Measurements from ENCODE around the gene TBC1D8.
"Not testable (repeated sequence)": the region's sequence is repeated elsewhere in the genome, so short reads cannot be mapped to it uniquely, and the experiment has no call there.

The TBC1D8 gene

GRCh38 chr2:101080211-101081068 is 70.7 kb downstream of the TBC1D8 start:
- no peak for DNase-seq

- DNase-seq, result no peak
These were observed 74.6 kb downstream of the TBC1D8 start for GRCh38 chr2:101076581-101076980.

GRCh38 chr2:101064868-101065549 is 86.2 kb downstream of the TBC1D8 start:
- peak in 2 of 56 donors; percentile 2 to 30 for DNase-seq

- DNase-seq, result no peak
These were observed 86.7 kb downstream of the TBC1D8 start for GRCh38 chr2:101064505-101064867.

GRCh38 chr2:101064125-101064502 is 87.1 kb downstream of the TBC1D8 start:
- no peak for DNase-seq

GRCh38 chr2:101063352-101064124 is 87.6 kb downstream of the TBC1D8 start:
- DNase-seq, result no peak

- DNase-seq, result peak in 1 of 56 donors; percentile 9
These were observed 92.8 kb downstream of the TBC1D8 start for GRCh38 chr2:101058386-101058785.

GRCh38 chr2:101057051-101057933 is 93.9 kb downstream of the TBC1D8 start:
- no peak for DNase-seq

GRCh38 chr2:101053117-101053516 is 98.1 kb downstream of the TBC1D8 start:
- no peak for DNase-seq

- no peak for DNase-seq
These were observed 99.0 kb downstream of the TBC1D8 start for GRCh38 chr2:101052147-101052546.

- DNase-seq, result not testable (repeated sequence)
These were observed 100.3 kb downstream of the TBC1D8 start for GRCh38 chr2:101050886-101051285.

GRCh38 chr2:101048756-101049155 is 102.4 kb downstream of the TBC1D8 start:
- no peak for DNase-seq

- DNase-seq, result no peak
These were observed 103.4 kb downstream of the TBC1D8 start for GRCh38 chr2:101047774-101048173.

GRCh38 chr2:101047075-101047766 is 104.0 kb downstream of the TBC1D8 start:
- peak in 2 of 56 donors; percentile 11 to 21 for DNase-seq

GRCh38 chr2:101045330-101045729 is 105.9 kb downstream of the TBC1D8 start:
- no peak for DNase-seq

- DNase-seq, result no peak
These were observed 109.8 kb downstream of the TBC1D8 start for GRCh38 chr2:101041413-101041812.

GRCh38 chr2:101040761-101041160 is 110.4 kb downstream of the TBC1D8 start:
- DNase-seq, result no peak

- DNase-seq, result no peak
These were observed 111.1 kb downstream of the TBC1D8 start for GRCh38 chr2:101040072-101040471.

- DNase-seq, result no peak
These were observed 112.5 kb downstream of the TBC1D8 start for GRCh38 chr2:101038455-101039255.
